Activated CD4-positive, CD25-positive, alpha-beta regulatory T cell treated with anti-CD3 and anti-CD28 coated beads, Interleukin-2, amount 50 U/mL, for 72 hours (primary cell): ENCODE measurements around the gene PPP1CA.
A peak's percentile ranks its signal among the peaks of the same experiment; 100 is the strongest.
"Not testable (repeated sequence)": the region's sequence is repeated elsewhere in the genome, so short reads cannot be mapped to it uniquely, and the experiment has no call there.

ENCODE experiments used
- DNase-seq: peaks from one replicate; pipeline ENCODE4 v3.0.0; 2021

Gene PPP1CA

GRCh38 chr11:67416416-67417335, 15.0 kb upstream of the PPP1CA start:
- DNase-seq: no peak

GRCh38 chr11:67415501-67416304, 14.0 kb upstream of the PPP1CA start, which contains the start of gene CARNS1:
CARNS1 (plus strand) TSS chr11:67415678; CDS start chr11:67416200, 522 bp downstream.
- no peak for DNase-seq

GRCh38 chr11:67413266-67413849, 11.7 kb upstream of the PPP1CA start:
- DNase-seq: no peak

GRCh38 chr11:67412495-67413179, 11.0 kb upstream of the PPP1CA start:
- DNase-seq: no peak

- DNase-seq: no peak
These were observed 10.1 kb upstream of the PPP1CA start for GRCh38 chr11:67411785-67412152.

- DNase-seq: no peak
These were observed 9.5 kb upstream of the PPP1CA start for GRCh38 chr11:67410984-67411784.

GRCh38 chr11:67410369-67410831, 8.7 kb upstream of the PPP1CA start:
- DNase-seq: no peak

- no peak for DNase-seq
These were observed 8.2 kb upstream of the PPP1CA start for GRCh38 chr11:67409781-67410368.

- peak; percentile 65 for DNase-seq
These were observed 7.6 kb upstream of the PPP1CA start for GRCh38 chr11:67409261-67409666.

GRCh38 chr11:67408437-67409200, 7.0 kb upstream of the PPP1CA start:
- no peak for DNase-seq

GRCh38 chr11:67407688-67408163, 6.1 kb upstream of the PPP1CA start:
- DNase-seq: no peak

GRCh38 chr11:67406969-67407687, 5.5 kb upstream of the PPP1CA start:
- no peak for DNase-seq

GRCh38 chr11:67406420-67406968, 4.8 kb upstream of the PPP1CA start:
- no peak for DNase-seq

GRCh38 chr11:67405688-67406339, 4.2 kb upstream of the PPP1CA start:
- no peak for DNase-seq

GRCh38 chr11:67405196-67405567, 3.5 kb upstream of the PPP1CA start:
- DNase-seq: no peak

- DNase-seq: no peak
These were observed 3.0 kb upstream of the PPP1CA start for GRCh38 chr11:67404515-67405195.

- not testable (repeated sequence) for DNase-seq
These were observed 1.4 kb upstream of the PPP1CA start for GRCh38 chr11:67403085-67403484.

GRCh38 chr11:67402192-67402839, 658 bp upstream of the PPP1CA start:
- not testable (repeated sequence) for DNase-seq
